Islet of Langerhans (tissue), 1 donor: ENCODE data around the gene RICTOR.
"Not testable (repeated sequence)": the region's sequence is repeated elsewhere in the genome, so short reads cannot be mapped to it uniquely, and the experiment has no call there.

Source experiments
- FAIRE-seq: peaks from one replicate; lab custom pipeline; 2011; peaks lifted over from hg19 to GRCh38; lab: Jason Lieb, UNC

RICTOR gene

DNA sequence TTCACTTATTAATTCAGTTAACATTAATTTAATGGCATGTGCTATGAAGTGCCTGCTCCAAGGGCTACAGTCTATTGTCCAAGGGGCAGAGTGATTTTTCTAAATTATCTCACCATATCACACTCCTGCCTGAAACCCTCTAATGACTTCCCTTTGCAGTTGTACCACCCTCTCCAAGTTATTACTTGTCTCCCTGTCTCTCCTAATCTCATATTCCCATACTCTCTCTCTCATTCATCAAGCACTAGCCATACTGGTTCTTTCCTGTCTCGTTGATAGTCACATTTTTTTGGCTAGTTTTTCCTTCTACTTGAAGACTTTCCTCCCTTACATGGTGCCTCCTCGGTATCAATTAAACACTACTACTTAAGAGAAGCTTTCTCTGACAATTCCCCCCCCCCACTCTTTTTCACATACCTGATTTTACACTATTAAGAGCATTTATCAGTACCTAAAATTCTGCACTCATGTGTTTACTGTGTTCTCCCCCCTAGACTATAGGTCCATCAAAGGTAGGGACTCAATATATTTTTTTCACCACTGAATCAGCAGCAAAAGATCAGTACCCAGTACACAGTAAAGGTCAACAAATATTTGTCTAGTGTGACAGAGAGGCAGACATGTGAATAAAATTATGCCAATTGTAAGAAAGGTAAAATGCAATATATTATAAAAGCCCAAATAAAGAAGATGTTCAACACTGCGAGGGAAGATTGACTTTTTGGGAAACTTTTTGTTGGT, 19.0 kb downstream of the RICTOR start:
- peak; percentile 41 for FAIRE-seq

GRCh38 chr5:39053189-39053588, 21.0 kb downstream of the RICTOR start:
- FAIRE-seq, result no peak

GRCh38 chr5:39052141-39052540, 22.1 kb downstream of the RICTOR start:
- no peak for FAIRE-seq

DNA sequence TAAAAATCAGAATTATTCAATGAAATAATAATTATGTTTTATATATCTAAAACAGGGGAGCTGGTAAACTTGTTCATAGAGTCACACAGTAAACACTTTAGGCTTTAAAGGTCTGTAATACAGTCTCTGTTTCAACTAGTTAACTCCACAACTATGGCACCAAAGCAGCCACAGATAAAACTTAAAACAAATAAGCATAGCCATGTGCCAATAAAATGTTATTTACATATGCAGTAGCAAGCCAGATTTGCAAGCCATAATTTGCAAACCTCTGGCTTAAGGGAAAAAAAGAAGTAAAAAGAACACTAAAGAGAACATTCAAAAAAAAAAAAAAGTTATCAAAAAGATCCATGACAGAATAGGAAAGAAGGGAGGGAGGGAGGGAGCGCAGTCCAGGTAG, 24.9 kb downstream of the RICTOR start:
- no peak for FAIRE-seq

GRCh38 chr5:39040875-39041274, 33.3 kb downstream of the RICTOR start:
- FAIRE-seq, result no peak

DNA sequence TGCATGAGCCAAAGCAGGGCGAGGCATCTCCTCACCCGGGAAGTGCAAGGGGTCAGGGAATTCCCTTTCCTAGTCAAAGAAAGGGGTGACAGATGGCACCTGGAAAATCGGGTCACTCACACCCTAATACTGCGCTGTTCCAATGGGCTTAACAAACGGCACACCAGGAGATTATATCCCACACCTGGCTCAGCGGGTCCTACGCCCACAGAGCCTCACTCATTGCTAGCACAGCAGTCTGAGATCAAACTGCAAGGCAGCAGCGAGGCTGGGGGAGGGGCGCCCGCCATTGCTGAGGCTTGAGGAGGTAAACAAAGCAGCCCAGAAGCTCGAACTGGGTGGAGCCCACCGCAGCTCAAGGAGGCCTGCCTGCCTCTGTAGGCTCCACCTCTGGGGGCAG, 39.7 kb downstream of the RICTOR start:
- FAIRE-seq, result not testable (repeated sequence)

DNA sequence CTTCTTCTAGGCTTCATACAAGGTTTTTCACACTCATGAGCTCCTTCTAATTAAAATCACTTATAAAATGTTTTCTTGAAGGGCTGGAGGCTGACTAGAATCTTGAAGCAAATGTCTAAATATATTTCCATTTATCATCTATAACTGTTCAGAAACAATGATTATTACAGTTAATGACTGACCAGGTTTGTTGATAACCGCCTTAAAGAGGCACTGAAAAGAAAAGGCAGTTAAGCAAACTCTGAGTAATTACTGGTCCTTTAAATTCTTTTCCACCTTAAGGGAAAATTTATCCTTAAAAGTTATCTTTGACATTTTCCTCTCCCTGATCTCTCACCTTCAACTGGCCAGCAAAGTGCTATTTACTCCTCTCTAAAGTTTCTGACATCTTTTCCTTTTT, 43.2 kb downstream of the RICTOR start:
- no peak for FAIRE-seq

GRCh38 chr5:39025456-39025855, 48.7 kb downstream of the RICTOR start:
- no peak for FAIRE-seq

GRCh38 chr5:39024884-39025283, 49.3 kb downstream of the RICTOR start:
- FAIRE-seq, result no peak

- FAIRE-seq, result no peak
Observed at GRCh38 chr5:39024005-39024404, 50.2 kb downstream of the RICTOR start.

DNA sequence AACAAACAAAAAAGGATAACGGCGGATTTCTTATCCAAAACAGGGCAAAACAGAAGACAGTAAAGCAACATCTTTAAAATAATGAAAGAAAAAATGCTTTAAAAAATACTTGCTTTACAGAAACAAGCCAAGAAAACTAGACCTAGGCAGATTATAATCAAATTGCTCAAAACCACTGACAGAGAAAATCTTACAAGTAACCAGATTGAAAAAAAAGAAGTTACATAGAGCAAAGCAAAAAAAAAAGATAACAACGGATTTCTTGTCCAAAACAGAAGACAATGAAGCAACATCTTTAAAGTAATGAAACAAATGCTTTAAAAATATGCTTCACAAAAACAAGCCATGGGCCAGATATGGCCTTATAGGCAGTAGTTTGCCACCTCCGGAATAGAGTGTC, 51.1 kb downstream of the RICTOR start:
- peak; percentile 80 for FAIRE-seq

DNA sequence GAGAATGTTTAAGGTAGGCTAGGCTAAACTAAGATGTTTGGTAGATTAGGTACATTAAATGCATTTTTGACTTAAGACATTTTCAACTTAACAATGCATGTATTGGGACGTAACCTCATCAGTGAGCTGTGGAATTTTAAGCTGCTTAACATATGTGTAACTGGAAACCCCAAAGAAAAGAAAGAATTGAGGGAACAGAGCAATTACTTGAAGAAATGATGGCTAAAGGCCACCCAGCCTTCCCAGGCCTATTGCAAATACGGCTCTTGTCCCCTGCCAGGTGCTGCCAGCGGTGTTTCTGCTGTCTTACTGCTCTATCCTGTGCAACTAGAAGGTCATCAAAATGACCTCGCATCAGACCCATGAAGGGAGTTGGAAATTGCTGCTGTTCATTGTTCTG, 52.0 kb downstream of the RICTOR start:
- FAIRE-seq, result no peak

- no peak for FAIRE-seq
Observed at GRCh38 chr5:39021413-39021812, 52.8 kb downstream of the RICTOR start.

DNA sequence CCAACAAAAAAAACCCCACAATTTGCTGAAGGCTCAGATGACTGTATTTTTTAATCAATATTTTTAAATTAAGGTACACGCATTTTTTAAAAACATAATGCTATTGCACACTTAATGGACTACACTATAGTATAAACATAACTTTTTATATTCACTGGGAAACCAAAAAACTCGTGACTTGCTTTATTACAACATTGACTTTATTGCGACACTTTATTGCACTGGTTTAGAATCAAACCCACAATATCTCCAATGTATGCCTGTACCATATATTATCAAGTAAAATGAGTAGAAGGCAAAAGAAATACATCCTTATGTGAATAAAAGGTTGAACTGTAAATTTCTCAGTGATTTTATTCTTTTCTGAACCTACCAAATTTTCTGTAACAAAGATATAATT, 53.7 kb downstream of the RICTOR start:
- FAIRE-seq, result no peak

DNA sequence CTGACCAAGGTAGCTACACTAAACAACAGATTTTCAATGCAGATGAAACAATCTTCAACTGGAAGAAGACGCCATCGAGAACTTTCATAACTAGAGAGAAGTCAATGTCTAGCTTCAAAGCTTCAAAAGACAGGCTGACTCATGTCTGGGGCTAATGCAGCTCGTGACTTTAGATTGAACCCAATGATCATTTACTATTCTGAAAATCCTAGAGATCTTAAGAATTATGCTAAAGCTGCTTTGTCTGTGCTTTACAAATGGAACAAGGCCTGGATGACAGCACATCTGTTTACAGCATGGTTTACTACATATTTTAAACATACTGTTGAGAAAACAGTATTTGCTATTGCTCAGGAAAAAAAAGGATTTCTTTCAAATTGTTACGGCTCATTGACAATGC, 54.9 kb downstream of the RICTOR start:
- peak; percentile 61 for FAIRE-seq

DNA sequence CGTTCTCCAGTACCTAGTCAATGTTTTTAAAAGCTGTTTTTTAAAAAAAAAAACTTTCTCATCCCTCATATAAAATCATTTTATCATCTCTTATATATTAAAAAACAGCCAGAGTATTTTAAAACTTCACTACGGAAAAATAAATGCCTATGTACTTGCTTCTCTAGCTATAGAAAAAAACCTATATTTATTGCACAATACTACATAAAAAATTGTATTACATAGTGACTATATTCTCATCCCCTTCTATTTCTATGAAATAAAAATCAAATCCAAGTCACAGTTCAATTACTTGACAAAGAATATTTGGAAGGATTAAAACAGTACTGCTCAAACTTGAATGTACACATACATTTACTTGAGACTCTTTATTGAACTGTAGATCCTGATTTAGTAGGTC, 56.7 kb downstream of the RICTOR start:
- FAIRE-seq, result peak; percentile 51

- no peak for FAIRE-seq
Observed at GRCh38 chr5:39016587-39017275, 57.5 kb downstream of the RICTOR start.

- FAIRE-seq, result no peak
Observed at GRCh38 chr5:39015743-39016586, 58.2 kb downstream of the RICTOR start.

DNA sequence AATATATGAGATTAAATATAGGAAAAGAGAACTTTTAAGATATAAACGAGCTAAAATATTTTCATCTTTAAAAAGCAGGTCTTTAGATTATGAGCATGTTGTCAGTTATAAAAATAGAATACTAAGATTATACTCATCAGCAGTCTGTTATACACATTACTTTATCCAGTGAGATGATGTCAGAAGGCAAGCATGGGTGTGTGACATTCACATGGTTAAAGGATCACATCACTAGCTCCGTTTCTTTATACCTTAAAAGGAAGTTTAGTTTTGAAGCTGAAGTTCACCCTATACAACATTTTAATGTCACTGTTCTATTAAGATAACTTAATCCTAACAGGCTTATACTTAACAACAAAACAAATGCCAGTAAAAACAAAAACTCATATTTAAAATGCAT, 59.6 kb downstream of the RICTOR start:
- peak; percentile 33 for FAIRE-seq

DNA sequence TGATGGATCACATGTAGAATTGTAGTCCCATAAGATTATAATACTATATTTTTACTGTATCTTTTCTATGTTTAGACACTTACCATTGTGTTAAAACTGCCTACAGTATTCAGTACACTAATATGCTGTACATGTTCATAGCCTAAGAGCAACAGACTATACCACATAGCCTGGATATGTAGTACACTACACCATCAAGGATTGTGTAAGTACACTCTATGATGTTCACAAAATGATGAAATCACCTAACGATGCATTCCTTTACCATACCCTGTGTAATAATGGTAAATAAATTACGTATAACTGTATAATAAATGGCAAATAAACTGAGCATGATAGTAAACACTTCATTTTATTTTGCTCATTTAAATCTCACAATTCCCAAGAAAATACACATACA, 60.3 kb downstream of the RICTOR start:
- peak; percentile 17 for FAIRE-seq

DNA sequence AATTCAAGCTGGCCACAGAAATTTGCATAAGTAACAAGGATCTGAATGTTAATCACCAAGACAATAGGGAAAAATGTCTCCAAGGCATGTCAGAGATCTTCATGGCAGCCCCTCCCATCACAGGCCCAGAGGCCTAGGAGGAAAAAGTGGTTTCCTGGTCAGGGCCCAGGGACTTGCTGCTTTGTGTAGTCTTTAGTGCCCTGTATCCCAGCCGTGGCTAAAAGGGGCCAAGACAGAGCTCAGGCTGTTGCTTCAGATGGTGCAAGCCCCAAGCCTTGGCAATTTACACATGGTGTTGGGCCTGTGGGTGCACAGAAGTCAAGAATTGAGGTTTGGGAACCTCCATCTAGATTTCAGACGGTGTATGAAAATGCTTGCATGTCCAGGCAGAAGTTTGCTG, 63.2 kb downstream of the RICTOR start:
- not testable (repeated sequence) for FAIRE-seq

GRCh38 chr5:39009981-39010380, 64.2 kb downstream of the RICTOR start:
- no peak for FAIRE-seq

GRCh38 chr5:39009280-39009679, 64.9 kb downstream of the RICTOR start:
- no peak for FAIRE-seq
